HCT116 (cell line): ENCODE results near the gene IRF3. TPM values are rescaled to one million over a fixed set of nuclear protein-coding genes. Genes with fewer than 3 reads are reported as not detected.

Experiments
- ATAC-seq: fragments of 200-7000 bp; cut with Tn5 transposase; 2 replicates; pipeline ENCODE4 v1.9.1; 2020; ENCODE audit warnings: mild to moderate bottlenecking, moderate library complexity
- BruUV-seq: library from RNA; stranded (reverse); fragments of 400-500 nt; replicated peaks from 2 replicates; lab custom pipeline; 2021; lab: Mats Ljungman, UMichigan
- CTCF ChIA-PET: fragments of 300-600 bp; sonication (Branson Sonifier 250); formaldehyde crosslinking; loops from one replicate; lab custom pipeline; 2021; ENCODE audit warnings: antibody characterized with exemption; lab: Charles Lee
- POLR2A ChIA-PET: fragments of 300-600, 350-600 bp; sonication (Branson Sonifier 250); formaldehyde crosslinking; loops from one replicate; lab custom pipeline; 2021; ENCODE audit warnings: antibody characterized with exemption; lab: Charles Lee
- RAD21 ChIA-PET, 2 experiments: fragments of 300-600 bp; sonication (Branson Sonifier 250); formaldehyde crosslinking; loops; one replicate each; lab custom pipeline; 2023; ENCODE audit warnings: low total read pairs in 2 of 2; ENCODE audit not compliant: uncharacterized antibody in 2 of 2, unreplicated experiment in 2 of 2, low non-redundant PET in 1 of 2; lab: Charles Lee
- DNase-seq: peaks from one replicate; pipeline ENCODE4 v3.0.0-alpha.2; 2010; ENCODE audit warnings: low read depth, low spot score
- H2AFZ ChIP-seq: fragments of 200-600 bp; shearing (Covaris generic), sonication (generic); 2 replicates; pipeline ENCODE4 v1.6.1; 2017; ENCODE audit warnings: low read depth, mixed run types, mixed read lengths, antibody characterized with exemption, low read length; ENCODE audit not compliant: poor library complexity, severe bottlenecking
- H3K27ac ChIP-seq: 2 replicates; pipeline ENCODE4 v1.5.1; 2012; ENCODE audit warnings: low read depth, low read length
- H3K27me3 ChIP-seq: fragments of 200-600 bp; sonication (generic); 2 replicates; pipeline ENCODE4 v1.6.1; 2016; ENCODE audit warnings: mixed run types, low read length, mixed read lengths; ENCODE audit not compliant: insufficient read depth
- H3K36me3 ChIP-seq, 2 experiments: fragments of 200-500 bp in 1 of 2; fragments of 200-600 bp in 1 of 2; sonication (Bioruptor generic) in 1 of 2; sonication (generic) in 1 of 2; 2 replicates each; pipeline versions ENCODE4 v1.5.1 to v1.6.1; 2014 to 2016; ENCODE audit warnings: low read length in 2 of 2, inconsistent platforms in 1 of 2, mixed read lengths in 1 of 2, mixed run types in 1 of 2; ENCODE audit not compliant: insufficient read depth in 2 of 2, control insufficient read depth in 1 of 2
- H3K4me1 ChIP-seq, 2 experiments: fragments of 200-600 bp in 1 of 2; sonication (generic) in 1 of 2; 2 replicates each; pipeline versions ENCODE4 v1.5.1 to v1.6.1; 2012 to 2017; ENCODE audit warnings: low read length in 2 of 2, inconsistent platforms in 1 of 2, mild to moderate bottlenecking in 1 of 2, mixed read lengths in 1 of 2, mixed run types in 1 of 2, moderate library complexity in 1 of 2; ENCODE audit not compliant: insufficient read depth in 2 of 2, control insufficient read depth in 1 of 2
- H3K4me2 ChIP-seq: fragments of 200-600 bp; sonication (generic); 2 replicates; pipeline ENCODE4 v1.6.1; 2017; ENCODE audit warnings: mixed run types, low read length, mixed read lengths
- H3K4me3 ChIP-seq, 2 experiments: fragments of 200-600 bp in 1 of 2; sonication (generic) in 1 of 2; replicated peaks in 1 of 2; 2 replicates each; pipeline ENCODE4 v1.5.1; 2011 to 2016; ENCODE audit warnings: low read length in 2 of 2, control low read depth in 1 of 2, low read depth in 1 of 2, mild to moderate bottlenecking in 1 of 2, mixed read lengths in 1 of 2, mixed run types in 1 of 2
- H3K79me2 ChIP-seq: fragments of 200-600 bp; sonication (generic); 2 replicates; pipeline ENCODE4 v1.6.1; 2017; ENCODE audit warnings: mild to moderate bottlenecking, mixed run types, low read length, moderate library complexity, mixed read lengths; ENCODE audit not compliant: insufficient read depth
- H3K9ac ChIP-seq: fragments of 200-600 bp; sonication (generic); 2 replicates; pipeline ENCODE4 v1.6.1; 2016; ENCODE audit warnings: low read length, mixed read lengths
- H3K9me2 ChIP-seq: fragments of 200-600 bp; sonication (generic), shearing (Covaris generic); 2 replicates; pipeline ENCODE4 v1.6.1; 2017; ENCODE audit warnings: mixed run types, mild to moderate bottlenecking, moderate library complexity; ENCODE audit not compliant: insufficient read depth
- H3K9me3 ChIP-seq, 2 experiments: fragments of 200-500 bp in 1 of 2; fragments of 200-600 bp in 1 of 2; sonication (Bioruptor generic) in 1 of 2; sonication (generic) in 1 of 2; 2 replicates each; pipeline ENCODE4 v1.6.1; 2014 to 2017; ENCODE audit warnings: low read length in 2 of 2, mixed read lengths in 2 of 2, inconsistent platforms in 1 of 2, low read depth in 1 of 2, mild to moderate bottlenecking in 1 of 2, mixed run types in 1 of 2, moderate library complexity in 1 of 2; ENCODE audit not compliant: control insufficient read depth in 1 of 2, insufficient read depth in 1 of 2
- H4K20me1 ChIP-seq: fragments of 200-600 bp; sonication (generic), shearing (Covaris generic); 2 replicates; pipeline ENCODE4 v1.6.1; 2017; ENCODE audit warnings: mixed run types, mild to moderate bottlenecking, moderate library complexity; ENCODE audit not compliant: insufficient read depth
- POLR2AphosphoS5 ChIP-seq: IDR thresholded peaks from 2 replicates; pipeline ENCODE4 v1.6.1; 2011; ENCODE audit warnings: mild to moderate bottlenecking, low read depth, low read length, moderate library complexity
- RAD21 ChIP-seq: IDR thresholded peaks from 2 replicates; pipeline ENCODE4 v1.6.1; 2012; ENCODE audit warnings: low read depth, mild to moderate bottlenecking
- SP1 ChIP-seq: IDR thresholded peaks from 2 replicates; pipeline ENCODE4 v1.6.1; 2012; ENCODE audit warnings: low read depth
- intact Hi-C: fragments of 100-400 bp; cut with micrococcal nuclease; formaldehyde crosslinking; loops from 2 replicates; pipeline ENCODE4 v1.10.0; 2022
- total RNA-seq: library from RNA; stranded (reverse); gene quantifications from one replicate; pipeline ENCODE4 v1.2.1, GENCODE V29; 2021; ENCODE audit not compliant: unreplicated experiment
- TF ChIP-seq, protein P1 (sequence below), 3 experiments: fragments of 200-600 bp in 1 of 3; sonication (generic) in 1 of 3; IDR thresholded peaks in 2 of 3; conservative IDR thresholded peaks in 1 of 3; 2 replicates each; pipeline ENCODE4 v1.5.1; 2012 to 2017; ENCODE audit warnings: low read depth in 2 of 3, low read length in 2 of 3, antibody characterized with exemption in 1 of 3, borderline replicate concordance in 1 of 3, control low read depth in 1 of 3, mild to moderate bottlenecking in 1 of 3, mixed read lengths in 1 of 3, mixed run types in 1 of 3, moderate library complexity in 1 of 3; ENCODE audit not compliant: insufficient read depth in 1 of 3
- TF ChIP-seq, protein P2 (sequence below): IDR thresholded peaks from 2 replicates; pipeline ENCODE4 v1.6.1; 2011; ENCODE audit warnings: mild to moderate bottlenecking, low read length, moderate library complexity; ENCODE audit not compliant: insufficient replicate concordance; ENCODE audit errors: extremely low read depth

Gene IRF3
- total RNA-seq, 1 experiment from 2014 or later: 129 TPM

DNA sequence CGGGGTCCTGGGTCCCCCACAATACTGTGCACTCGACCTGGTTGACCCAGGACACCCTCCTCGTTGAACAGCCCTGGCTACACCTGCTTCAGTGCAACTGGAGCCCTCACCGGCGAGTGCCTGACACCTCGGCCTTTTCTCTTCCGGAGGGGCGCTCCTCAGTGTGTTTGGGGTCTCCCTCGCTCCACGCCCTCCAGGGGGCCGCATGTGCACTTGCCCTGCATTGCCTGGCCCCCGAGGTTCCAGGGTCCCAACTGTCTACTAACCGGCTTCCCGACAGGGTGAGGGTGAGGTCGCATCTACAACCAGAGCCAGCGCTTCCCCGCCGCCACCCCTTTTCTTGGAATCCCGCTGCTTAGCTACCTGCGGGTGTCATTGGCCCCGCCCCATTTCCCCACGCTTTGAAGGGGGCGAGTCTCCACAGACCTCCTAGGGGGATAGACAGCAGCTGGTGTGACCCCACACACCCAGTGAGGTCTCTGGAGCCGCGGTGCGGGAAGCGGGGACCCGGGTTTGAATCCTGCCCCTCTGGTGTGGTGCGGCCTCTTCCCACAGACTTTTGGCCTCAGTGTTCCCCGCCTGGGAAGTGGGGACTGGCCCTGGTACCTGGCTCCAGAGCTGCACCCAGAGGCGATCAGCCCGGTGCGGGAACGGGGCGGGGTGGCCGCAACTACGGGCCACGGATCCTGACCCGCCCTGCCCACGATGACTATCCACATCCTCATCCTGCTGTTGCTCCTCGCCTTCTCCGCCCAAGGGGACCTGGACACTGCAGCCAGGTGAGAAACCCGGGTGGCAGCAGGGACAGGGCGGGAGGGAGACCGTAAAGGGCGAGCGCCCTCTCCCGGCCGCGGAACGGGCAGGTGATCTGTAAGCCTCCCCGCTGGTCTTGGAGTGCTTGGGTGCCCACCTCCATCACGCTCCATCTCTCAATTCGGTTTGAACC is 23.7 kb upstream of the IRF3 start, which contains the start of gene ADM5:
Gene ADM5, plus strand, starts transcription at position 462 of the 946 bp plus-strand sequence. Its CDS starts 244 bp downstream, at position 706.
- peak; percentile 62 for ATAC-seq
- H3K4me3 ChIP-seq: peak within 1 kb of the TSS; percentile 28 to 58
- no peaks in the 10 kb centered on the region for H3K27me3 ChIP-seq
- peak within 1 kb of the TSS; percentile 59 for H3K9ac ChIP-seq
- H3K4me1 ChIP-seq: peaks cover 0 to 26% of the 10 kb centered on the region in 2 experiments; a peak in 2 of 4 replicates
- POLR2A ChIA-PET: no interaction called here
- peak within 1 kb of the TSS; percentile 80 for H3K4me2 ChIP-seq
- H4K20me1 ChIP-seq: peaks cover 4% of the 10 kb centered on the region; the same call in 1 of the 2 replicates
- TF ChIP-seq POLR2AphosphoS5: peak; percentile 12; the same call in 1 of the 2 replicates
- TF ChIP-seq, protein P1, sequence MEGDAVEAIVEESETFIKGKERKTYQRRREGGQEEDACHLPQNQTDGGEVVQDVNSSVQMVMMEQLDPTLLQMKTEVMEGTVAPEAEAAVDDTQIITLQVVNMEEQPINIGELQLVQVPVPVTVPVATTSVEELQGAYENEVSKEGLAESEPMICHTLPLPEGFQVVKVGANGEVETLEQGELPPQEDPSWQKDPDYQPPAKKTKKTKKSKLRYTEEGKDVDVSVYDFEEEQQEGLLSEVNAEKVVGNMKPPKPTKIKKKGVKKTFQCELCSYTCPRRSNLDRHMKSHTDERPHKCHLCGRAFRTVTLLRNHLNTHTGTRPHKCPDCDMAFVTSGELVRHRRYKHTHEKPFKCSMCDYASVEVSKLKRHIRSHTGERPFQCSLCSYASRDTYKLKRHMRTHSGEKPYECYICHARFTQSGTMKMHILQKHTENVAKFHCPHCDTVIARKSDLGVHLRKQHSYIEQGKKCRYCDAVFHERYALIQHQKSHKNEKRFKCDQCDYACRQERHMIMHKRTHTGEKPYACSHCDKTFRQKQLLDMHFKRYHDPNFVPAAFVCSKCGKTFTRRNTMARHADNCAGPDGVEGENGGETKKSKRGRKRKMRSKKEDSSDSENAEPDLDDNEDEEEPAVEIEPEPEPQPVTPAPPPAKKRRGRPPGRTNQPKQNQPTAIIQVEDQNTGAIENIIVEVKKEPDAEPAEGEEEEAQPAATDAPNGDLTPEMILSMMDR (IDR thresholded peaks at IDR 0.05 in 2 of 3, conservative IDR thresholded peaks at IDR 0.05 in 1 of 3; ENCODE audit: borderline replicate concordance in 1 of 3, insufficient read depth in 1 of 3, low read depth in 2 of 3, low read length in 2 of 3): peak; percentile 15 to 56 (median 44); a peak in 4 of 6 replicates
- TF ChIP-seq RAD21: peak; percentile 29; the same call in 1 of the 2 replicates
- TF ChIP-seq SP1: no peak
- TF ChIP-seq, protein P2, sequence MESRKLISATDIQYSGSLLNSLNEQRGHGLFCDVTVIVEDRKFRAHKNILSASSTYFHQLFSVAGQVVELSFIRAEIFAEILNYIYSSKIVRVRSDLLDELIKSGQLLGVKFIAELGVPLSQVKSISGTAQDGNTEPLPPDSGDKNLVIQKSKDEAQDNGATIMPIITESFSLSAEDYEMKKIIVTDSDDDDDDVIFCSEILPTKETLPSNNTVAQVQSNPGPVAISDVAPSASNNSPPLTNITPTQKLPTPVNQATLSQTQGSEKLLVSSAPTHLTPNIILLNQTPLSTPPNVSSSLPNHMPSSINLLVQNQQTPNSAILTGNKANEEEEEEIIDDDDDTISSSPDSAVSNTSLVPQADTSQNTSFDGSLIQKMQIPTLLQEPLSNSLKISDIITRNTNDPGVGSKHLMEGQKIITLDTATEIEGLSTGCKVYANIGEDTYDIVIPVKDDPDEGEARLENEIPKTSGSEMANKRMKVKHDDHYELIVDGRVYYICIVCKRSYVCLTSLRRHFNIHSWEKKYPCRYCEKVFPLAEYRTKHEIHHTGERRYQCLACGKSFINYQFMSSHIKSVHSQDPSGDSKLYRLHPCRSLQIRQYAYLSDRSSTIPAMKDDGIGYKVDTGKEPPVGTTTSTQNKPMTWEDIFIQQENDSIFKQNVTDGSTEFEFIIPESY: no peak
- TF ChIP-seq, all 23 proteins: peak for 3
- ChIA-PET RAD21 (interaction anchor here in 1 of 2 experiments (0.5 kb wide), 1 partner anchor 53 kb away, joined by 5 read pairs; no protein-coding TSS in a partner anchor), CTCF (no interaction called here)
- peaks cover 17% of the 10 kb centered on the region; the same call in 1 of the 2 replicates for H3K79me2 ChIP-seq
- H3K36me3 ChIP-seq: peaks cover 23 to 27% of the 10 kb centered on the region in 2 experiments
- no peak within 1 kb of the TSS for H2AFZ ChIP-seq
- BruUV-seq: no TSS peak
- no peak for DNase-seq
- H3K27ac ChIP-seq: peak within 1 kb of the TSS; percentile 36; the same call in 1 of the 2 replicates
- H3K9me3 ChIP-seq: no peaks in the 10 kb centered on the region
- intact Hi-C loops: no loop called here
- no peaks in the 10 kb centered on the region for H3K9me2 ChIP-seq
